ENCODE measurements around the gene MYO3B. TPM values are rescaled to one million over a fixed set of nuclear protein-coding genes. Genes with fewer than 3 reads are reported as not detected.

MYO3B gene
- polyA plus RNA-seq, 1 donor (not counting 4 experiments of a cell fraction or from before 2014, with no cell fraction given) = 4.4 TPM

GRCh38 chr2:170322140-170322766 is 144.3 kb downstream of the MYO3B start:
- peaks cover 3% of the 10 kb centered on the region for H3K9me3 ChIP-seq (ENCODE audit: control insufficient read depth, low read depth, low read length)
- dilution Hi-C loops (cut with MboI; ENCODE audit: extremely low pct_ligation_motif_present, low sequenced_read_pairs) = no loop called here
- no peak overlapping the region for H3K4me3 ChIP-seq (ENCODE audit: control insufficient read depth in 2 of 3, extremely low read depth in 1 of 3, insufficient read depth in 2 of 3, low read depth in 1 of 3, low read length in 3 of 3)
- H3K9me1 ChIP-seq (ENCODE audit: control insufficient read depth, extremely low read depth, insufficient read depth, low read length) = no peaks in the 10 kb centered on the region
- TF ChIP-seq CTCF (optimal IDR thresholded peaks at IDR 0.05 in 1 of 3, IDR thresholded peaks at IDR 0.05 in 1 of 3, conservative IDR thresholded peaks at IDR 0.05 in 1 of 3; ENCODE audit: extremely low read depth in 1 of 3, insufficient read depth in 2 of 3, low read length in 3 of 3) (no peak), EZH2 (IDR thresholded peaks at IDR 0.05; ENCODE audit: low read length) (no peak)
- no peak for DNase-seq (ENCODE audit: low read depth, low spot score)
- no peak overlapping the region for H3K4me2 ChIP-seq (ENCODE audit: control insufficient read depth, extremely low read depth, insufficient read depth, low read depth, low read length)
- H3K36me3 ChIP-seq (ENCODE audit: control insufficient read depth in 2 of 2, extremely low read depth in 1 of 2, insufficient read depth in 2 of 2, low read length in 2 of 2) = no peaks in the 10 kb centered on the region
- no peaks in the 10 kb centered on the region for H3K27me3 ChIP-seq (ENCODE audit: control insufficient read depth, extremely low read depth, insufficient read depth, low read length)
- H2AFZ ChIP-seq (ENCODE audit: control insufficient read depth, low read length) = no peak overlapping the region
- FAIRE-seq = no peak
- H3K79me2 ChIP-seq (ENCODE audit: control insufficient read depth, insufficient read depth, low read length) = no peaks in the 10 kb centered on the region
- H4K20me1 ChIP-seq (ENCODE audit: control insufficient read depth, extremely low read depth, insufficient read depth, low read length) = no peaks in the 10 kb centered on the region
- H3K27ac ChIP-seq (ENCODE audit: control insufficient read depth, insufficient read depth, low read length) = peak overlapping the region; percentile 55
- H3K9ac ChIP-seq (ENCODE audit: control insufficient read depth, extremely low read depth, insufficient read depth, low read length) = no peak overlapping the region
- peaks cover 4% of the 10 kb centered on the region for H3K4me1 ChIP-seq (ENCODE audit: control insufficient read depth, extremely low read depth, insufficient read depth, low read length)

- H3K27ac ChIP-seq (ENCODE audit: control insufficient read depth, insufficient read depth, low read length) = no peak overlapping the region
- no peak for FAIRE-seq
- H3K9ac ChIP-seq (ENCODE audit: control insufficient read depth, extremely low read depth, insufficient read depth, low read length) = no peak overlapping the region
- H3K9me3 ChIP-seq (ENCODE audit: control insufficient read depth, low read depth, low read length) = peaks cover 3% of the 10 kb centered on the region
- no peak for TF ChIP-seq CTCF (optimal IDR thresholded peaks at IDR 0.05 in 1 of 3, IDR thresholded peaks at IDR 0.05 in 1 of 3, conservative IDR thresholded peaks at IDR 0.05 in 1 of 3; ENCODE audit: extremely low read depth in 1 of 3, insufficient read depth in 2 of 3, low read length in 3 of 3)
- TF ChIP-seq EZH2 (IDR thresholded peaks at IDR 0.05; ENCODE audit: low read length) = no peak
- no peaks in the 10 kb centered on the region for H3K27me3 ChIP-seq (ENCODE audit: control insufficient read depth, extremely low read depth, insufficient read depth, low read length)
- H4K20me1 ChIP-seq (ENCODE audit: control insufficient read depth, extremely low read depth, insufficient read depth, low read length) = no peaks in the 10 kb centered on the region
- peaks cover 4% of the 10 kb centered on the region for H3K4me1 ChIP-seq (ENCODE audit: control insufficient read depth, extremely low read depth, insufficient read depth, low read length)
- no peaks in the 10 kb centered on the region for H3K79me2 ChIP-seq (ENCODE audit: control insufficient read depth, insufficient read depth, low read length)
- no peak for DNase-seq (ENCODE audit: low read depth, low spot score)
- dilution Hi-C loops (cut with MboI; ENCODE audit: extremely low pct_ligation_motif_present, low sequenced_read_pairs) = no loop called here
- H2AFZ ChIP-seq (ENCODE audit: control insufficient read depth, low read length) = no peak overlapping the region
- H3K9me1 ChIP-seq (ENCODE audit: control insufficient read depth, extremely low read depth, insufficient read depth, low read length) = no peaks in the 10 kb centered on the region
- no peak overlapping the region for H3K4me3 ChIP-seq (ENCODE audit: control insufficient read depth in 2 of 3, extremely low read depth in 1 of 3, insufficient read depth in 2 of 3, low read depth in 1 of 3, low read length in 3 of 3)
- H3K36me3 ChIP-seq (ENCODE audit: control insufficient read depth in 2 of 2, extremely low read depth in 1 of 2, insufficient read depth in 2 of 2, low read length in 2 of 2) = no peaks in the 10 kb centered on the region
- no peak overlapping the region for H3K4me2 ChIP-seq (ENCODE audit: control insufficient read depth, extremely low read depth, insufficient read depth, low read depth, low read length)
Measured at GRCh38 chr2:170323743-170324142, 145.8 kb downstream of the MYO3B start.
